GM19328 (cell line): ENCODE data around the gene FRS2.
A peak's percentile ranks its signal among the peaks of the same experiment; 100 is the strongest.

Experiments used
- ATAC-seq: cut with Tn5 transposase; IDR thresholded peaks from one replicate; pipeline ENCODE4 v1.9.1; 2021; ENCODE audit warnings: mild to moderate bottlenecking, moderate library complexity; ENCODE audit not compliant: unreplicated experiment

FRS2 gene

DNA sequence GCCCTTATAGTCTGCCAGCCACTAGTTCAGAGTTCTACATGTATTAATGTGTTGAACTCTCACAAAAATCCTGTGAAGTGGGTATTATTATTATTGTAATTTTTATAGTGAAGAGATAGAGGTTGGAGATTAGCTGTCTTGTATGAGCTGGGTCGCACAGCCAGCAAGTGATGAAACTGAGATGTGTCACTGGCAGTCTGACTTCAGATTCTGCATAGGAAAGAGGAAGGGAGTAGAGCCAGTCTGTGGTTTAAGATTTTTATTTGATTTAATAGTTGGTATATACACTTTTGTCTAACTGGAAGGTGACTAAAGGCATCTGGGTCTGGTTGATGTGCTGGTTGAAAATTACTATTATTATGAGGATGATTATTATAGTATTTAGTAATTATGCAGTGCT, 5.8 kb upstream of the FRS2 start:
- no peak for ATAC-seq

DNA sequence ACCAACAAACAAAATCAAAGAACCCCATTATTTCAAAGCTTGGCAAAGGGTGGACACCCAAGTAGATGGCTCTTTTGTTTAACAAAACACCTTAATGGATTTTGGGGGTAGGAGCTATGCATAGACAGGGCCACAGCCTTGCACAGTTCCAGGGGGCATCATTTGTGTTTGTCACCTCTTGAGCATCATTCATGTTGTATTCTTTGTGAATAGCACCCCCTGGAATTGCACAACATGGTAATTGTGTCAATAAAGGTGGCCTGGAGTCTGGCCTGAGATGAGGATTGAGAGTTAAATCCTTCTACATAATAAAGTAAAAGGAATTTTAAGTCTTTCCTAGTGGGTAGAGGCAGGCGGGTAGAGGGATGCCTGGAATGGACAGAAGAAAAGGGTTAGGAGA, 3.3 kb upstream of the FRS2 start:
- ATAC-seq, result no peak

DNA sequence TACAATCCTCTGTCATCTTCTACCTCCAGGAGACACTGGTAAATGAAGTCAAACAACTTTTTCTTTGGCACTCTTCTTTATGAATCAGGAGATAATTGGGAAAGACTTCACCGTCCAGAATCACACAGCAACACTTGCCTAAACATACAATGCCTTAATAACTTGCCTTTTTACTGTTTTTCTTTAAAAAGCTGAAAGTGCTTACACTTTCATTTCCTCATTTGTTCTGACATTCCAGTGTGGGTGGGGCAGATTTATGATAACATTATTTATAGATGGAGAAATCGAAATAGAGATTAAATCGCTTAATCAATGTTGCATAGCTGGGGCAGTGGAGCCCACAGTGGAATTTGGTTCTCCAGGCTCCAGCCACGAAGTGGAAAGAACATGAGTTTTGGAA, 2.8 kb upstream of the FRS2 start:
- ATAC-seq, result no peak

DNA sequence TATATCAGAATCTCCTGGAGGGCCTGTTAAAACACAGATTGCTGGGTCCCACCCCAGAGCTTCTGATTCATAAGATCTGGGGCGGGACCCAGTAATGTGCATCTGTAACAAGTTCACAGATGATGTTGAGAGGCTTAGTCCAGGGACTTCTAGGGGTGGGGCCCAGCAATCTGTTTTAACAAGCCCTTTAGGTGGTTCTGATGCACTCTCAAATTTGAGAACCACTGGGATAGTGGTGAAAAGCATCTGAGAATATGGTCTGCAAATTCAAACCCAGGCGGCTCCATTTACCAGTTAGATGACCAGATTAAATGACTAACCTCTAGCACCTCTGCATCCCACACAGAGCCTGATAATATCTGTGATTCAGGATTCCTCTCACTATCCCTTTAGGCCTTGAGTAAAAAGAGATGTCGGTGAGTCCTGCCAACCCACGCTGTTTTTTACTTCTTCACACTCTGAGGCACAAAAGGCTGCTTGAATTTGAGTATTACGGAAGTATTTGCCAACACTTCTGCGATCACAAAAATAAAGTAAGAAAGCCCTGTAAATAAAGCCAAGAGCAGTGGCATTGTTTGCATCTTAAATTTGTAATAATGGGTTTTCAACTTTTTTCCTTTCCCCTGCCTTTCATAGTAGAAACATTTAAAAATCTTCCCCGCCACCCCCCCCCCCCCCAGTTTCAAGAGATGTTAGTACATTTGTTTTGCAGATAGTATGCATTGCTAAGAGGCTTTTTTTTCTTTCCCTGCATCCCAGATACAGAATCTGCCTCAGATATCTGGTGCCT, 1.8 kb upstream of the FRS2 start:
- no peak for ATAC-seq

DNA sequence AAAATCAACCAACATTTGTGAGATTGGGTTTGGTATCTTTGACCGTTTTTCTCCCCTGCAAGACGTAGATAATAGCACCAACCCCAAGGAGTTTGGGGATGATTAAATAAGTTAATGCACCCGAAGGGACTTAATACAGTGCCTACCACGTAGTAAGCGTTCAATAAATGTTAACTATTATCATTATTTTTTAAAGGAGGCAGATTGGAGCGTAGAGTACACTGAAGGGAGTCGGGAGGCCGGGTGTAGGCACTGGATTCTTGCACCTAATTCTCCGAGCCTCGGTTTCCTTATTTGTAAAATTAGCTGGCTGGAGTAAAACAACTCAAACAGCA, 367 bp upstream of the FRS2 start:
- ATAC-seq, result no peak

DNA sequence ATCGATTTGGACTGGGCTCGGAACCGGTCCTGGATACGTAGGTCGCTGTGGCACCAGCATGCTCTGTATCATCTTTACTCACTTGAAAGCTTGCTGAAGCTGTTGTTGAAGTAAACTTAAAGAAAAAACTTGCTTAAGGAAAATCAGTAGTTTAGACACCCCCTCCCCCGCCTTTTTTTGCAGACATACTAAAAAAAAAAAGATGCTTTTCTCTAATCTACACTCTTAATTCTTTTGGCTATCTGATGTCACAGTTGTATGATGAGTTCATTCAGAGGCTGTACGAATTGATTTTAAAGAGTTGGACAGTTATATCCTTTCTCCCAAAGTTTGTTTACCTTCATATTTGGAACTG, 865 bp downstream of the FRS2 start:
- no peak for ATAC-seq

DNA sequence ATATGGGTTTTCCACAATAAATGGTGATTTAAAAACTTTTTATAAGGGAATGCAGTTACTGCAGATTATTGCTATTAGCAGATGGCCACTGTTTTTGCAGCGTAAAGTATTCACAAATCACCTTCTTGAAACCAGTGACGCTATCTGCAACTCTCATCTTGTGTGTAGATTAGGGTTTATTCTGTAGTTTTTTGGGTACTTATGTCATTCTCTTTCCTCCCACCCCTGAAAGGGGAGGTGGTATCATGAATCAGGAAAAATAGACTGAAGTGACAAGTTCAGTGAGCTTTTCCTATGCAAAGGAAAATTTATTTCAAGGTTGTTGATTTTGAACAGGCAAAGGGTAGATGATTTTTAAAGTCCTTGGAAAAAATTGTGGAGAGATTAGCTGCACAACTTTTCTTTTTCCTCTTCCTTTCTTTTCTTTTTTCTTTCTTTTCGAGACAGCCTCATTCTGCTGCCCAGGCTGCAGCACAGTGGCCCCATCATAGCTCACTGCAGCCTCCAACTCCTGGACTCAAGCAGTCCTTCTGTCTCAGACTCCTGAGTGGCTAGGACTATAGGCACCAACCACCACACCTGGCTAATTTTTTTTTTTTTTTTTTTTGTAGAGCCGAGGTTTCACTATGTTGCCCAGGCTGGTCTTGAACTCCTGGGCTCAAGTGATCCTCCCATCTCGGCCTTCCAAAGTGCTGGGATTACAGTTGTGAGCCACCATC, 1.6 kb downstream of the FRS2 start:
- ATAC-seq, result no peak

DNA sequence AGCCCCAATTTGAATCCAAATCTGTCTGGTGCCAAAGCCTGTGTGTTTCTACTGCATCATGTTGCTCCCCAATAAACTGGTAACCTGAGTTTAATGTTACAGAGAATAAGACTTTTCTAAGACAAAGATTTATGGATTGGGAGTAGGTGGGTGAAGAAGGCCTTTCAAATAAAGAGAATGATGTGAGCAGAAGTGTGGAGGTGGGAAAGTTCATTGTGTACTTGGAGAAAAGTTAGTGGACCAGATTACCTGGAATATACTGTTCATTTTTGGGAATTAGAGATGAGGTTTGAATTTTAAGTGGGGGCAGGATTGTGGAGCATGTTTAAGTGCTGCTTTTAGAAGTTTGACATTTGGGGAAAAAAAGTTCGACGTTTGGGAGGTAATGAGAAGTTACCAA, 3.1 kb downstream of the FRS2 start:
- ATAC-seq, result no peak

DNA sequence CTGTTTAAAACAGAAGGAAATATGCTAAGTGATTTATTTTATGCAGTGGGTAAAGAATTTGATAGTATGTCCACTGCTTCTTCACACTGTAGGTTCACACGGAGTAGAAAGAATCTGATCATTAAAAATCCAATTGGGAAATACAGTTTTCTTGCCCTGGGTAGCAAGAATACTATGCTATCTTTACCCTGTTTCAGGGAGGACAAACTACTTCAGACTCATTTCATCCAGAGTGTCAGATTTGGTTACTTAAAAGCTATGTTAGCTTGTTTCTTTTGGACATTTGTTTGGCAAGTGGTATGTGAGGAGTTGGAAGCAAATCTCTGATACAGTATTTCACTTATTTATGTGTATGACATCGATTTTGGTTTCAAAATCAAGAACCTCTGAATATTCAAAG, 4.3 kb downstream of the FRS2 start:
- ATAC-seq, result no peak

DNA sequence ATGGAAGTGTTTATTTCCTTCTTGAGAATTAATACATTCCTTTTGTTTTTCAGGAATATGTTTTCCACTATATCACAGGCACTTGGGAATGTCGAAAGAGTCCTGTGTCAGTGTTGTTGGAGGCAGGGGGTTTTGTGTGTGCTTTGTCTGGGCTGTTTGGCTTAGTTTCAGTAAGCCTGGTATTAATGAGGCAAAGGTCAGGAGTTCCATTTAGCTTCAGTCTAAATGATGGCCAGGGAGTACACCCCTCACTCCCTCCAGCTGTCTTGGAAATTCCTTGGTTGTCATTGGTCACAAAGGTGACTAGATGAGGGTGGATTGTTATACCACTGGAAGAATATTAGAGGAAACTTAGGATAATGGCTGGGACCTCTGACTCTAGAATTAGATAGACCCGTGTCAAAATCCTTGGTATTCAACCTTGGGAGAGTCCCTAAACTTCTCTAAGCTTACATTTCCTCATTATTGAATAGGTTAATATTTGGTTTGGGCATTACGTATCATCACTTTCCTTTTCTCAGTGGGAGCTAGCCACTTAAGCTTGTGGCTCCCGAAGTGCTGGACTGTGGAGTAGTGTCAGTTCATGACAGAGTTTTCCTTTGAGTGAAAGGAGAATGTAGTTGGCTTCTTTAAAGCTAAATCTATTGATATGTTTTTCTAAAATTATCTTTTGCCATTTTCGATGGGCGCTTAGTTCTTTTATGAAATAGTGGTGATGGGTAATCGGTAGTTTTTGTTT, 5.2 kb downstream of the FRS2 start:
- no peak for ATAC-seq

DNA sequence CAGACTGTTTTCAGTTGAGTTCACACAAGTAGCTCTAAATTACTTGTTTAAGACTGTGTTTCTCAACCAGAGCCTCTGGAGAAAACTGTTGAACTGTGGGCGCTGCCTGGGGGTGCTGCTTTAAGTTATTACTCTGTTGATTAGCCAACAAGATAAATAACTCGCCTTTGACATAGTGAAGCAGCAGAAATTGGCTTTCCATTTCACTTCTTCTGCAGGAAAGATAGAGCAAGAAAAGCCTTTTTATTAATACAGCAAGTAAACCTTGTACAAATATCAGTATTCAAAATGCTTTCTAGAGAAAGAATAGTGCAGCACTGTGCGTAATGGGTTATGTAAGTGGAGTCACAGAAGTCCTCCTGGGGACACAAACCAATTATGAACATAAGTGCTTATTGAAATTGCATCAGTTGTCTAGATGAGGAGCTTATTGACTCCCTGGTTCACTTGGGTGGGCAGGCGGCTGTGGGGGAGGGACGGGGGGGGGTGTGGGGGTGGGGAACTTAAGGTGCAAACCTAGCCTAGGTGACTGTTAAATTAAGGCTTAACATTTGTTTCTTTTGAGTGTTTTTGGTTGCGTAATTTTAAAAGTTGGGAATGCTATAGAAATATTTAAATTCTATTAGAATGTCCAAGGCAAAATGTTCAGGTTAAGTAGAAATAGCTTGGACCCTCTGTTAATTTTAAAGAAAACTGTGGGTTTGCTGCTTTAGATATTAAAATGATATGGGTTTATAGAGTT, 6.3 kb downstream of the FRS2 start:
- ATAC-seq, result no peak

DNA sequence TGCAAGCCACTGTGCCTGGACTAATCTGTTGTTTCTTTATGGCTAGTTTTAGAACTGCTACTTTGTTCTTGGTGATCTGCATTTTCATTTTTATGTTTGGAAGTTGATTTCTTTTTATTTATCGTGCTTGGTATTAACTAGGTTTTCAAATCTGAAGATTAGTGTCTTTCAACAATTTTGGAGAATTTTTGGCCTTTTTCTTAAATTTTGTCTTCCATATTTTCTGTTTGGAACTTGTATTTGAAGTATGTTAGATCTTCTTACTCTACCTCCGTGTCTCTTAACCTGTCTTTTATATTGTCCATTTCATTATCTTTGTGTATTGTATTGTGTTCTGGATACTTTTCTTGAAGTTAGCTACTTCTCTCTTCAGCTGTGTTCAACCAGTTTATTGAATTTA, 9.5 kb downstream of the FRS2 start:
- no peak for ATAC-seq

DNA sequence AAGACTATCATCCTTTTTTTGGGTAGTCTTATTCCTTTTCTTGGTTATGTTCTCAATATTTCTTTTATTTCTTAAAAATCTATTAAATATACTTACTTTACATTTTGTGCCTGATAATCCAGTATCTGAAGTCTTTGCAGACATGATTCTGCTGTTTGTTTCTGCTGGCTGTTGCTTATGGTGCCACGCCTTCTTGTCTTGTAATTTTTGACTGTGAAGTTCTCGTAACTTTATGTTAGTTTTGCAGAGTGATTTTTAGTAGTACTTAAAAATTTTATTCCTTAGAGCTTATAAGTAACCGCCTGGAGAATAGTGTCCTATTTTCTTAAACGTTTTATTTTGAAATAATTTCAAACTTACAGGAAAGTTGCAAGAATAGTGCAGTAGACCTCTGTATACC, 10.5 kb downstream of the FRS2 start:
- no peak for ATAC-seq

DNA sequence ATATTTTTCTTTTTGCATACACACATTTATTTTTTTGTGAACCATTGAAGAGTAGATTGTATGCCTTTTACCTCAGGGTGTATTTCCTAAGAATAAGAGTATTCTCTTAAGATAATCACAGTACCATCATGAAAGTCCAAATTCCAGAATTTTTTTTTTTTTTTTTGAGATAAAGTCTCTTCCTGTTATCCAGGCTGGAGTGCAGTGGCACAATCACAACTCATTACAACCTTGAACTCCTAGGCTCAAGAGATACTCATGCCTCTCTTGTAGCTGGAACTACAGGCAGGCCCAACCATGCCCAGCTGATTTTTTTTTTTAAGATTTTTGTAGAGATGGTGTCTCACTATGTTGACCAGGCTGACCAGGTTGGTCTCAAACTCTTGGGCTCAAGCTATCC, 10.9 kb downstream of the FRS2 start:
- ATAC-seq, result no peak

DNA sequence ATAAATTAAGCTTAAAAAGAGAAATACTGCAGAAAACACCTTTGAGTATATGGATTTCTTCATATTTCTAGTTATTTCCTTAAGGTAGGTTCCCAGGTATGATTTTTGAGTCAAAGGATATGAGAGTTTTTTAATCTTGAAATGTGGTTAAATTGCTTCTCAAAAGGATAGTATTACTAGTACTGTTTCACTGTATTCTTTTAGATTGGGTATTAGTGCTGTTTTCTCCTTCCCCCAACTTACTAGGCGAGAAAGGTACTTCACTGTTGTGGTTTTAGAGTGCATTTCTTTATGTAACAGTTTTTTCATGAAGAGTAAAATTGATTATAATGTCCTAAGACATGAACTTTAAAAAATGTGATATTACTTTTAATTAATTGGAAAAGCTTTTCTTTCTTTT, 13.5 kb downstream of the FRS2 start:
- ATAC-seq, result no peak

DNA sequence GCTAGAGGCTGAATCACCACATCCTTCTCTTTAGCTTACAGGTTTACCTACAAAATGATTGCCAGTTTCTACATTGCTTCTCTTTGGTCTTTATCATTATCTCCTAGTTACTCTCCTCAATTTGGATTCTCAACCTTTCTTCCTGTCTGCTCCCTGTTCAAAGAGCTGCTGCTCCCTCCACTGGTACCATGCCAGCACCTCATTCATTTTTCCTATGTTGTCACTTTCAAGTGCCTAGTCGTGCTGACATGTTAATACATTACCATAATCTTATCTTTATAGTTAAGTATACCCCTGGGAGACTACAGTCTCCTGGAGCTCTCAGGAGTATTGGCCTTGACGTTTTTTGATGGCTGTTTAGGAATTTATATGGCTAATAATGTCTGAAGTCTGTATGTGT, 14.2 kb downstream of the FRS2 start:
- ATAC-seq, result no peak

DNA sequence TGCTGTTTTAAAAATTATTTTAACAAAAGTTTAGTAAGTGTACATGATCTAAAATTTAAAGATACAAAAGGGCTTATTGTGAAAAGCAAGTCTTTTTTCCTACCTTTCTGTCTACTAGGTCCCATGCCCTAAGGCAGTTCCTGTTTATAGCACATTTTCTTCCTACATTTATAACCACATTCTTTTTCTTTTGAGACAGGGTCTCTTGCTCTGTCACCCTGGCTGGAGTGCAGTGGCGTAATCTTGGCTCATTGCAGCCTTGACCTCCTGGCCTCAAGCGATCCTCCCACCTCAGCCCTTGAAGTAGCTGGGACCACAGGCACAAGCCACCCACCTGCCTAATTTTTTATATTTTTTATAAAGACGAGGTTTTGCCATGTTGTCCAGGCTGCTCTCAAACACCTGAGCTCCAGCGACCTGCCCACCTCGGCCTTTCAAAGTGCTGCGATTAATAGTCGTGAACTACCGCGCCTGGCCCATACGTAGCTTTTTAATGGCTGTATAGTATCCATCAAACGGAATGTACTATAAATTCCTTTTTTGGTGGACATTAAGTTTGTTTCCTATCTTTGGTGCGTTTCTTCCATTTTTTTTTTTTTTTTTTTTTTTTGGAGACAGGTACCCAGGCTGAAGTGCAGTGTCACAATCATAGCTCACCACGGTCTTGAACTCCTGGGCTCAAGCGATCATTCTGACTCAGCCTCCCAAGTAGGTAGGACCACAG, 20.9 kb downstream of the FRS2 start:
- ATAC-seq, result no peak

DNA sequence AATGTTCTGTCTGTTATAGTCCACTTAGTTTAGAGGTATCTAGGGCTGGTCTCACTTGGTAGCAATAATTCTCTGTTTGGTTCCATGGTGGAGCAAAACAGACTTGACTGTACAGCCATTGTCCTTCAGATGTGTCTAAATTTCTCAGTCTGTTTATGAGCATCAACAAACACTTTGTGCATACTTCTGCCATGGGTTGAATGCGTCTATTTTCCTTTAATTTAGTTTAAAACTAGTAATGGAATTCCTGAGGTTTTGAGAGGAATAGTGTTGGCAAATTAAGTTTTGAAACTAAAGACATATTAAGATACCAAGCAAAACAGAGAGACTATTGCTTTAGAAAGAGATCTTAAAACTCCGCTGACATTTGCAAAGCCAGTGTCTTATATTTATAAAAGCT, 22.6 kb downstream of the FRS2 start:
- ATAC-seq, result no peak

DNA sequence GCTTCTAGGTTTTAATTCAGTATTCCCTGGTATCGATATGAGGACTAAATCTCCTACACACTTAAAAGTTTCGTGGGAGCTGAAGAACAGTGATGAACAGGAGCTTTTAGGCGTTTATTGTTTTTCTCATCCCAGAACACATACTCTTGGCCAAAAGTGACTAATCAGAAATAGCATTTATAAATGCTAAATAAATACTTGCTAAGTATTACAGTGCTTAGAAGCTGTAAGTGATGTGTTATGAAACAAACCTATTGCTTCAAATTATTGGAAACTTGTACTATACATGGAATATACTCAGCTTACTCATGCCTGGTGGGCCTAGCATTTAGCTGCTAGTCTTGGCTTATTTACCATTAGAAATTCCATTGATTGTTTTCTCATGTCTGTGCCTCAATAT, 24.9 kb downstream of the FRS2 start:
- ATAC-seq, result no peak

DNA sequence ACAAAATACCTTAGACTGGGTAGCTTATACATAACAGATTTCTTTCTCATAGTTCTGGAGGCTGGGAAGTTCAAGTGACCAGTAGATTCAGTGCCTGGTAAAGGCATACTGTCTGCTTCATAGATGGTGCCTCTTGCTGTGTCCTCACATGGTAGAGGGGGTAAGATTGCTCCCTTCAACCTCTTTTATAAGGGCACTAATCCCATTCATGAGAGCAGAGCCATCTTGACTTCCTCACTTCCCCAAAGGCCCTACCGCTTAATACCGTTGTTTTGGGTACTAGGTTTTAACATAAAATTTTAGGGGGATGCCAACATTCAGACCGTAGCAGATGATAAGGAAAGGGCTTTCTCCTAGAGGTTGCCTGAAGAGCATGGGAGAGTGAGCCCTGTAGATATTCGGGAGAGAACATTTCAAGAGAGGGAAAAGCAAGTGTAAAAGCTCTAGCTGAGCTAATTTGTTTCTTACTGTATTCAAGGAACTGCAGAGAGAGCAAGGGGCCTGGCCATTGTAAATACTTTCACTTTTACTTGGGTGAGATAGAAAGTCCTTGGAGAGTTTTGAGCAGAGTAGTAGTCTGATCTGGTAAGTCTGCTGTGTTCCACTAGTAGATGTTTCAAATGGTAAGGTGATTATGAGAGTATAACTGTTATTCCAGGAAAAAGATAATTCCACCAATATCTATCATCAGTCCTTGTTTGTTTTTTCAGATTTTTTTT, 27.3 kb downstream of the FRS2 start:
- peak; percentile 97 for ATAC-seq
